Measurements from ENCODE around the gene PIH1D1.

PIH1D1 gene

DNA sequence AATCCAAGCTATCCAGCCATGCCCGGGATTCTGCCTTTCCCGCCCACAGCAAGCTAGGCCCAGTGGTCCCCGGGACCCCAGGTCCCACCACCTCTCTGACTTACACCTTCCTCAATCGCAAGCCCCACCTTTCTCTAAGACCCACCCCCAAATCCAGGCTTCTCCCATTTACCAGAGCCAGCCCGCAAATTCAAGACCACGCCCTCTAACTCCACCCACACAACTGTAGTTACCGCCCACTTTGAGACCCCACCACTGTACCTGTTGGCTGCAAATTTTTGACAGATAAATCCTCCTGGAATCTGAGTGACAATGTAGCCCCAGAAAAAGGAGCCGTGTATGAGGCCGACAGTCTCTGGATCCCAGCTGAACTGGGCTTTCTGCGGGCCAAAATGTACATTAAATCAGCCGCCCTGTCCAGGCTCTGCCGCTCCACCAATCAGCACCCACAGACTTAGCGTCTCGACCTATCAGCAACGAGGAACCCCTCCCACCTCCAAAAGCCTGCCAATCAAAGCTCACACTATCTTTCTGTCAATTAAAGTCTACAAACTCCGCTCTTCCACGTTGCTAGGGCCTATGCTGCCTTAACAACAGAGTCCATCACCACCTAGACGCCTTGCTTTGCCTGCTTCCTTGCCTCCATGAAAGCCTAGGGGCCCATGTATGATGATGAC lies 16.6 kb downstream of the PIH1D1 start:
- DNase-seq = no peak

DNA sequence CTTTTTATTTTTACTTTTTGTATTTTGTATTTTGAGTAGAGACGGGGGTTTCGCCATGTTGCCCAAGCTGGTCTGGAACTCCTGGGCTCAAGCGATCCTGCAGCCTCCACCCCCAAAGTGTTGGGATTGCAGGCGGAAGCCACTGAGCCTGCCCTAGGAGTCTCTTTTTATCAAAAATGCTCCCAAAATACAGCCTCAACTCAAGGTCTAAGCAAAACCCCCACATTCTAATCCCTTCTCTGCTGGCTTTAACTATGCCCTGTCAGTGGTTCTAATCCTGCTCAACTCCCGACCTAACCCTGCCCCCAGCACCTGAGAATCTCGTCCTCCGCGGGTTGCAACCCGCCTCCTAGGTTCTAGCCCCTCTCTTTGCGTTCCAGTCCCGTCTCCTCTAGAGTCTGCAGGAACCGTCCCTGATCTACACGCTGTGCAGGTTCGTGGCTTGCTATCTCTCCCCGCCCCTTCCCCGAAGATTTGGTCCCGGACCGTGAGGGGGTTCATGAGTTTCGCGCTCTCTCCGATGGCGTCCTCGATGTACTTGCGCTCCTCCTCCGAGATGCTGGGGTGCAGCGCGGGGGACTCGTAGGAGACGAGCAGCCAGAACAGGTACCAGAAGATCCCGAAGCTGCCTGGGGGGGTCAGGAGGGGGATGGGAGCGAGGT lies 18.2 kb downstream of the PIH1D1 start:
- no peak for DNase-seq

DNA sequence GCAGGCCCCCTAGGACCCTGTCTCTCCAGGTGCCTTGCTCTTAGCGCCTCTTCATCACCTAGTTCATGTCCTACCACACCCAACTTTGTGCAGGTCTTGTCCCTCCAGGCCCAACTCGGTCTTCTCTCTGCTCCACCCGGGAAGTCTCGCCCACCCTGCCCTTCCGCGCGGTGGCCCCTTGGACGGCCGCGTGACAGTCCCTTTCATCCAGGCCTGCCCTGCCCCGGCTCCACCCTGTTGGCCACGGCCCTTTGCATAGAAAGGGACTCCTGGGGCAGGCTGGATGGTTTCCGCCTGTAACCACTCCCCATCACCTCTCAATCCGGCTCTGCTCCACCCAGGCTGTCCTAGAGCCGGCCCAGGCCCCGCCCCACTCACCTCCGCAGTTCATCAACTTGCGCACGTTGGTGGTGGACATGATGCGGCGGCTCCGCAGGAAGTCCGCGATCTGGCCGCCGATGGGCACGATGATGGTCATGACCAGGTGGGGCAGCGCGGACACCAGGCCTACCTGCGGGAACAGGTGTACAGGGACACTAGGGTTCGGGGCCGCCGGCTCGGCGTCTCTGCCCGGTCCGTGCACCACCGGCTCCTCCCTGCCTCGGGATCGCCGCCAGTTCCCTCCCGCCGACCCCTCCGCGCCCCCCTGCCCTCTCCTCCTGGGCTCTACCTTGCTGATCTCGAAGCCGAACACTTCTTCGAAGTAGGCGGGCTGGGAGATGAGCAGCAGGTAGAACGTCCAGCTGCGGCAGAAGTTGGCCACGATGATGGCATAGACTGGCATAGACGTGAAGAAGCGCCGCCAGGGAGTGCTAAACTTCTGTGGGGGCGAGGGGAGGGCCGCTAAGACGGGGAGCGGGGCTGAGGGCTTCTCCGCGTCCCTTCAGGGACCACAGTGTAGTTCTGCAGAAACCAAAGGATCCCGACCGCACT lies 19.2 kb downstream of the PIH1D1 start:
- DNase-seq = no peak

DNA sequence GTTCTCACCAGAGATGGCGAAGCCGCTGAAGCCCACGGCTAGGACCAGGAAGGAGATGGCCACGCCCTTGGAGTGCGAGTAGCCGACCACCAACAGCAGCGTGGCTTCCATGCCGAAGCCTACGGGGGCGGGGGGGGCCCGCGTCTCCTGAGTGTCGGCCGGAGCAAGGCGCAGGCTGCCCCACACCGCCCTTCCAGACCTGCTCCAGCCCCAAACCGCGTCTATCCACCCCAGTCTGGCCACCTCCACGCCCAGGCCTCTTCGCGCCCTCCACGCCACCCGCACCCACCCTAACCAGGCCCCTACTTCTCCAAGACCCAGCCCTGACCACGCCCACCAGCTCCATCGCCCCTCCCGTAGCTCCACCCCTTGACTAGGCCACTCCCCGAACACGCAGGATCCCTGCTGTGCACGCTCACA lies 20.3 kb downstream of the PIH1D1 start:
- no peak for DNase-seq

DNA sequence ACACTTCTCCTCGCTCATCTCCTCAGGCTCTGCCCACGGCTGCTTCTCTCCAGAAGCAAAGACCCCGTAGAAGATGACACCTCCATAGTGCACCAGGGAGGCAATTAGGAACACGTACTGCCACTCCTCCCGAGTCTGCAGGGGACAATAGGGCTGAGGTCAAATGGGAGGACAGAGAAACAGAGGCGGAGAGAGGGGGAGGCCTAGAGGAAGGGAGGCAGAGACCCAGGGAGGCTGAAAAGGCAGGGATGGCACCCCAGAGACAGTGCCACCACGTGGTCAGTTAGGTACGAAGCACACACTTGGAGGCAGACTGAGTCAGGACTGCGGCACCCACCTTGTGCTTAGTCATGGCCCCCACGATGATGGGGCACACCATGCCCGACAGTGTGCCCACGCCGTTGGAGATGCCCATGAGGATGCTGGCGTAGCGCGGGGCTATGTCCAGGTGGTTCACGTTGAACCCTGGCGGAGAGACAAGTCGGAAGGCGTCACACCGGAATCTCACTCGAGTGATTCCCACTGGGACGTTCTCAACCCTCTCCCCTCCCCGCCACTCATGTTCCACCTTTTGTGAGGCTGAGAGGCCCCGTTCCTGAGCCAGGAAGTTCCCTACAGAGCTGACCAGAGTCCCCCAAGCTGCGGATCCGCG lies 20.8 kb downstream of the PIH1D1 start:
- DNase-seq = no peak

DNA sequence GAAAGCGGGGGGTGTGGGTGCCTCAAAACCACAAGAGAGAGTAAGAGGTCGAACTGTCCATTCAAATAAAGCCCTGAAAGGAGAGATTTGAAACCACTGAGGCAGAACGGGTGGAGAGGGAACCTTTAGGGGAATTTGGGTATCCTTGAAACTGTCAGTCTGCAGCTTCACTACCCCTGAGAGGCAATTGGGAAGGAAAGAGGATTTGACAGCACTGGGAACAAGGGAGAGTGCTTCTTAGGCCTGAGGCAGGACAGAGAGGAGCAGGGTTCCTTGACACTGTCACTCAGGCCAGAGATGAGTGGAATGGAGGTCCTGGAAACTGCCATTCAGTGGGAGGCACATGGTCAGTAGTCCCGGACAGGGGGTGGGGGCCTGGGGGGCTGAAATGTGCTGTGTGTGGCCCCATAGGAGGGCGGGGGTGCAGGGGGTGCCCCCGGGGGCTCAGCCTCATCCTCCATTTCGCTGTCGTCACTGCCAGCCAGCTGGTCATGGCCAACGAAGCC lies 21.4 kb downstream of the PIH1D1 start:
- no peak for DNase-seq

DNA sequence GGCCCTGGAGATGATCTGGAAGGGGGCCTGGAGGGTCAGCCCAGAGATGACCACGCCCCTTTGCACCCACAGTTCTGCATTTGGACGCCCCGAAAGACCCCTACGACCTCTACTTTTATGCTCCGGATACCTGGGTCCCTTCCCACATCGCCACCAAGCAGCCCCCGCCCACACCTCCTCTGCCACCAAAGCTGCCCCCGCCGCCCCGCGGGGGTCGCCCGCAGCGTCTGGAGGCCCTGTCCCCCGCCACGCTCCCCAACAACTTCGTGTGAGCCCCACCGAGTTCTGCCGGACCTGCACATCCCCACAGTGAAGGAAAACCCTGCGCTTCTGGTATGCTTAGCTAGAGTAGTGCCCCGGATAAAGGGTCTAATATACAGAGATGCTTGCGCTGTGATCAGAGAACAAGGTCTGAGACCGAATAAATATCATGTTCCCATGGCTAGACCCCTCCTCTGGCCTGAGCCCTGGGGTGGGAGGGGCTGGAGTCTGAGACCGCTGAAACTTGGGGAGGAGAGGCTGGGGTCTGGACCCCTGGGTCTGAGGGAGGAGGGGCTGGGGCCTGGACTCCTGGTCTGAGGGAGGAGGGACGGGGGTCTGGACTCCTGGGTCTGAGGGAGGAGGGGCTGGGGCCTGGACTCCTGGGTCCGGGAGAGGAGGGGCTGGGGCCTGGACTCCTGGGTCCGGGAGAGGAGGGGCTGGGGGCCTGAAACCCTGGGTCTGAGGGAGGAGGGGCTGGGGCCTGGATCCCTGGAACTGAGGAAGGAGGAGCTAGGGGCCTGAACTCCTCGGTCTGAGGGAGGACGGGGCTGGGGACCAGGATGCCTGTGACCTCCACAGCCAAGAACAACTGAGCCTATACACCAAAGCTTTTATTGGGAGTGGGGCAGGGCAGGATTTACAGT lies 22.8 kb downstream of the PIH1D1 start:
- no peak for DNase-seq

DNA sequence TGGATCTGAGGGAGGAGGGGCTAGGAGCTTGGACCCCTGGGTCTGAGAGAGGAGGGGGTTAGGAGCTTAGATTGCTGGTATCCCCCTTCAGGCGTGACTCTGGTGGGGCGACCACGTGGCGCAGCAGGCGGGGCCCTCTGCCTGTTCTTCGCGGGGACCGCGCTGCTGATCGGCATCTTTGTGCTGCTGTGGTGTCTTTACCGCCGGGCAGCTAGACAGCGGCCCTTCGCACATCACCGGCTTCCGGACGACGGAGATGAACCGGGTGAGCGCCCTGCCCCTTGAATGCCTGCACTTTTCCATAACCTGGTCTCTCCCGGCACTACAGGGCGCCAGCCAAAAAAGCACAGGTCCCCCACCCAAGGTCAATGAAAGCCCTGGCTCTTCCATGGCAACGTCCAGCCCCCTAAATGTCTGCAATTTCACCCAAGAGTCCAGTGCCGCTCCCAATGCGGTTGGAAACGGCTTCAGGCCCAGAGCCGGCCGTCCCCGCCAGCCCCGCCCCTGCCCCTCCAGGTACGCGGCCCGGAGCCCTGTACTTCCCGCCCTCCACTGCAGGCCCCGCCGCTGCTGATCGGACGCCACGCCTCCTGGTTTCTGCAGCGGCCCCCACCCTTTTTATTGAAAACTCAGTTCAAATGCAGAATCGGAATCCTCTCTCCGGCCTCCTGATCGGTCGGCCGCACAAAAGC lies 23.6 kb downstream of the PIH1D1 start:
- no peak for DNase-seq

DNA sequence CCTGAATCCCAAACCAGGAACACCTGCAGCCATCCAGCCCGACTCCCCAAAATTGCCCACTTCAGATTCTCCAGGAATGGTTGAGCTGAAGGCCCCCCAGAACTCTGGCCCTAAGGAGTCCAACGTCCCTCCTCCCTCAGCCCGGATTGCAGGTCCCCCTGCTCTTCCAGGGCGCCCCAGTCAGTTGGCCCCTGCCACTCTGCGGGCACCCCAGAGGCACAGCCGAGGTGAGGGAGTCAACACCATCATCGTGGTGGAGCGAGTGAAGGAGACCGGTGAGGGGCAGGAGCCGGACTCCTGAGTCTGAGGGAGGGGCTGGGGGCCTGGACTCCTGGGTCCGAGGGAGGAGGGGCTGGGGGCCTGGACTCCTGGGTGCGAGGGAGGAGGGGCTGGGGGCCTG lies 24.3 kb downstream of the PIH1D1 start:
- DNase-seq = no peak

DNA sequence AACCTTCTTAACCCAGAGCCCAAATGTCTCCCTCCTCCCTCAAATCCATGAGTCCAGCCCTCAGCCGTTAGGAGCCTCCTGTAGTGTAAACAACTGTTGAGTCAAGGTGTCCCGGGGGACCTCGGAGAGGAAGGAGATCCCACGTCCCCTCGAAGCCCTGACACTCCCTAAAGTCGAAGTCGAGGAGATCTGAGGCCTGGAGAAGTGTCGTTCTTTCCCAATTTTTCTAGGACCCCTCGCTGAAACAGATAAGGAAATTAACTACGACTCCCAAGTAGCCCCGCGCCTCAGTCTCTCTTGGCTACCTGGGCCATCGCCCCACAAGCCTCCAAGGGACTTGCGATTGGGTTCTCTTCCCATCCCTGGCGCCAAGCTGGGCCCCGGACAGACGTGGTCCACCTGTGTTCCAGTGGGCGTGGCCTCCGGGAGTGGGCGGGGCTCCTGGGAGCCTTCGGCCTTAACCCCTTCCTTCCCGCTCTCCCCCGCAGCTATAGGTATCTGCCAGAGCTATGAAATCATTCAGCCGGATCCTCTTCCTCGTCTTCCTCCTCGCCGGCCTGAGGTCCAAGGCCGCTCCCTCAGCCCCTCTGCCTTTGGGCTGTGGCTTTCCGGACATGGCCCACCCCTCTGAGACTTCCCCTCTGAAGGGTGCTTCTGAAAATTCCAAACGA lies 25.6 kb downstream of the PIH1D1 start:
- DNase-seq = no peak

DNA sequence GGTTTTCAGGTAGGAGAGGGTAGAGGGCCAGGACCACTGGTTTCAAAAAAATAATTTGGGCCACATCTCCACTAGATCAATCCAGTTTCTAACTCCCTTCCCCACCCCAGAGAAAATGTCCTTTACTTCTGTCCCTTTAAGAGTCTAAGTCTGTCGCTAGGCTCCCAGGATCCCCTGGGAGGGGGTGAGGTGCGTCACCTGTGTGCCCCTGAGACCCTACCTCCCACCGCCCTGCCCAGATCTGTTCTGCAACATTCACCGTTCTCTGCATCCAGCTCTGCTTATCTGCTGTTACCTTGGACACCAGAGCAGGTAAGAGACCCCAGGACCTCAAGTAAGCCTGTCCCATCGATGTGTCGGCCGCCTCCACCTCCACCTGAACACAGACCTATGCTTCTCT lies 26.4 kb downstream of the PIH1D1 start, which contains the start of gene GFY:
Gene GFY, plus strand, starts transcription at position 211 of the 400 bp plus-strand sequence. CDS start 1,043 bp downstream, outside the sequence.
- DNase-seq = no peak

DNA sequence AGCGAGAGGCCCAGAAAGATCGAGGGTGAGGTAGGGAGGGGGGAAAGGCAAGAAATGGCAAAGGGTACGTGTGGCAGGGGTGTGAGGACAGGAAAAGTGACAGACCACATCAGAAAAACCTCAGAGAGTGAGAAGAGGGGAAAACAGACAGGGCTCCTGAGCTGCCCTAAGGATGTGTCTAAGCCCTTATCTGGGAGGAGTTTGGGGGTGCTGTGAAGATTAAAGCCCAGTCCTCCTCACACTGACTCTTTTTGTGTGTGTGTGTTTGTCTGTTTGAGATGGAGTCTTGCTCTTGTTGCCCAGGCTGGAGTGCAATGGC lies 27.7 kb downstream of the PIH1D1 start:
- no peak for DNase-seq

DNA sequence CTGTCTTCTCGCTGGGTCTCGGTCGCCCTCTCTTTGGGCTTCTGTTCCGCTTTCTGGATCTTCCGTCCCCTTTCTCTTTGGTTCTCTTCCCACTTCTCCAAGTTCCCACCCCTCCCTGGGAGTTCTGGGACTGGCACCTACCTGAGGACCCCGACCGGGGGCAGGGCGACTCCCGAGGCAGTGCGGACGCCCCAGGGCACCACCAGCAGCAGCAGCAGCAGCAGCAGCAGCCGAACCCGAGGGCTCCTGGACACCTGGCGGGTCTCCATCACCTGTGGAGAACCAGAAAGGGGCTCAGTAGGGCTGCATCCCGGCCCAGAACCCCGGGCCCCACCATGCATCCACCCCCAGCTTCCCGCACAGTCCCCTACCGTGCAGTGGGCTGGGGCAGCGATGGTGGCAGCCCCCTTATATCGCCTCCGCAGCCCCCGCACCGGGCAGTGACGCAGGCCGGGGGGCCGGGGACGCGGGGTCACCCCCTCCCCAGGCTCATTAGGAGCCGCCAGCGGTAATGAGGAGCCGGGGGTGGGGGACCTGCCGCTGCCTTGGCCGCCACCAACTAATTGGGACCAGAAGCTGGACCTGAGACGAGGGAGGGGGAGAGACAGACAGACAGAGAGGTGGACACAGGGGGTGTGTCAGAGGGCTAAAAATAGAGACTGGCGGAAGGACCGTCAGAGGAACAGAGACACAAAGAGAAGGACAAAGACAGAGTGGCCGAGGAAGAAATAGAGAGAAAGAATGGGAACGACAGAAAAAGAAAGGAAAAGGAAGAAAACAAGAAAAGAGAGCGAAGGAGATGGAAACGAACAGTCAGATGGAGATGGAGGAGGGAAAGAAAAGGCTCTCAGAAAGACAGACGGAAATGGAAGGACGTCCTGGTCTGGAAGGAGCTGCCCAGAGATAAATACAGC lies 28.3 kb downstream of the PIH1D1 start, which contains the start of gene PTH2:
Gene PTH2, minus strand, starts transcription at position 371 of the 914 bp plus-strand sequence. Its CDS starts 102 bp downstream, at position 269.
- DNase-seq = no peak

DNA sequence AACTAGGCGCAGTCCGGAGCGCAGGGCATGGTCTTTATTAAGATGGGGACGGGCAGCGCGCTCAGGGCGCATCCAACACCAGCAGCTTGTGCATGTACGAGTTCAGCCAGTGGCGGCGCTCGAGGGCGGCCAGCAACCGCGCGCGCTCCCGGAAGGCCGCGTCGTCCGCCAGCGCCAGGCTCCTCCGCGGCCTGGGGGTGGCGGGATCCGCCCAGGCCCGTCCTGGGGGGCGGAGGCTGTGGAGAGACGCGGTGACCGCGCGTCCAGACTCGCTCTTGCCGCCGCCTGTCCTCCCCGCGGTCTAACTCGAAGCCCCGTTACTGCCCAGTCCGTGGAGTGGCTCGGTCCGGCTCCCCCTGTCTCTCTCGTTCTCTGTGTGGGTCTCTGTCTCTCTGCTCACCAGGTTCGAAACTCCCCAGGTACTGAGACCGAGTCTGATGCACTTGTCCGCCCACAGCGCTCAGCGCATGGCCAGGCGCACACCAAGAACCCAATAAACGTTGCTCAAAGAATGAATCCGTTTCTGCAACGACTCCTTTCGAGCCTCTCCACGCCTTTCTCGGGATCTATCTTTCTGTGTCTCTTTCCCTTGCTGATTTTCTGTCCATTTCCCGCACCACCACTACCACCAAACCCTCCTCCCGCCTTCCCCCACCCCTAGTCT lies 29.1 kb downstream of the PIH1D1 start:
- DNase-seq = no peak

DNA sequence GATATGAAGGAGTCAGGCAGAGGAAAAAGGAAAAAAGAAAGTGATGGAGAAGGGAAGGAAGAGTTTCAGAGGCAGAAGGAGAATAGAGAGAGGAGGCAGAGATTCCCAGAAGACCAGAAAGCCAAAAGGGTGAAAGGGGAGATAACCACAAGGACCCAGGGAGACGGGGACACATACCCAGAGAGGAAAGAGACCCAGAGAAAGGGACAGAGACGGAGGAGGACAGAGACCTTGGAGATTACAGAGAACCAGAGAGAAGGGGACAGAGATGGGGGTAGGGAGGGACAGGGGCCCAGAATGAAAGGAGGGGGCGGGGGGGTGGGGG lies 29.8 kb downstream of the PIH1D1 start:
- DNase-seq = no peak

DNA sequence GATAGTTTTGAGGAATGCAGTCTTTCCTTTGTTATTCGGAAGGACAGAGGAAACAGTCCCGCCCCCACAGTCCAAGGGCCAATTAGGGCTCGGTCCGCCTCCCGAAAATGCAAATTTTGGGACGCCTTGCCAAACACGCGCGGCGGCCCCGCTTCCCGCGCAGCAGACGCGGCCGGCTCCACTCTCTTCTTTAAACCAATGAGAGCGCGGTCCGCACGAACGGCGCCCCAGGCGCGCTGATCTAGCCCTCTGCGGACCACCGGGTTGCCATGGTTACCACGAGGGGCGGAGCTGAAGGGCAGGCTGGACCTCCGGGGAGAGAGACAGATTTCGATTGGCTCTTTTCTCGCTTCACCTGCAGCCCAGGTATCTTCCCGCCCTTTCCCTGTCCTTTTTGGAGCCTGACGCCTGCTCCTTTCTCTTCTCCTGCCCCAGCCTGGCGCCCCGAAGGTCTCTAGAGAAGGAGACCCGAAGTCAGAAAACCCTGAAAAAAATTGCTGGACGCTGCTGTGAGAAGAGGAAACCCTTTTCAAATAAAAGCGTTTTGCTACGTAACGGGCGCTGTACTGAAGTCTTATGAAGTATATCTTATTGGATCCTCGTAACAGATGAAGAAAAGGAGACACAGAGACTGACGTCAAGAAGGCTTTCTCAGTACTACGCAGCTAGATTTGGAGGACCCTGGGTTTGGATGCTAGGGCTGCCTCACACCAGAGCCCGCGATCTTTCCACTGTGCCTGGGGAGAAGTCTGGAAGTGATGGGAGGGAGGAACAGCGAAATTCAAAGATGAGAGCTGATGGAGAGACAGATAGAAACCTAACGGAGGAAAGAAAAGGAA lies 30.4 kb downstream of the PIH1D1 start:
- peak; percentile 24 for DNase-seq

DNA sequence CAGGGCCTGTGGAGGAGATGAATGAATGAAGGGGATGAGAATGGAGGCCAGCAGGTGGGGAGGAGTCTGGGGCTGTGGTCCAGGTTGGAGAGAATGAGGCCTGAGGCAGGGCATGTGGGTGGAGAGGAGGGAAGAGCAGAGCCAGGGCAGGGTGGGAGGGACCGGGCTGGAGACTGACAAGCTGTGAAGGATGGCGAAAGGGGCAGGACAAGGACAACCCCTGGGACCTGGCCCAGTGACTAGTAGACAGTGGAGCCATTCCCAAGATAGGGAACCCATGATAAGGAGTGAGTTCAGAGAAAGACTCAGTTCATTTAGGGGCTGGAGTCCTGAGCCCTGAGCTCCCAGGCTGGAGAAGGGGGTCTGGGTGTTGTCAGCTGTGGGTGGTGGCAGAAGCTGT lies 31.4 kb downstream of the PIH1D1 start:
- no peak for DNase-seq

DNA sequence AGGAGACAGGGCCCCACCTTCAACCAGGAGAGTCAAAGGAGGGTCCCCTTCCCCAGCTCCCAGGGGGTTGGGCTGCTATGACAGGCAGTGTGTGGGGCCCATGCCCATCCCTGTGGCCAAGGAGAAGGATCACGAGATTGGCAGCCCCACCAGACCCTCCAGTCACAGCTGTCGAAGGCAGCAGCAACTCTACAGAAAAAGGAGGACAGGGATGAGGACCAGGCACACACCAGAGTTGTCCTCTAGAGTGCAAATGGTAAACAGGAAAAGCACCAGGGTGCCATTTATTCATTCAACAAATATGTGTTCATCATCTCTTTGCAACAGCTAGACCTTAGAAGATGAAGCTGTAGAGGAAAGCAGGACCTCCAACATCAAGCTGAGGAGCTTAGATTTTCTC lies 32.4 kb downstream of the PIH1D1 start:
- DNase-seq = no peak
